Peyer's patch (tissue), 4 donors: Measurements from ENCODE around the gene TMEM209.
"Not testable (repeated sequence)": the region's sequence is repeated elsewhere in the genome, so short reads cannot be mapped to it uniquely, and the experiment has no call there.

Source experiments
- POLR2A ChIP-seq, 2 donors: fragments of 450-650 bp; IDR thresholded peaks; one replicate each; pipeline ENCODE4 v1.5.1; 2017; ENCODE audit warnings: antibody characterized with exemption in 2 of 2, mild to moderate bottlenecking in 2 of 2, moderate library complexity in 2 of 2
- TF ChIP-seq, protein P1 (sequence below), 6 experiments: fragments of 450-650 bp in 4 of 6; fragments of 200-600 bp in 2 of 6; sonication (generic) in 1 of 6; IDR thresholded peaks; one replicate each; pipeline ENCODE4 v1.5.1; 2017 to 2019; ENCODE audit warnings: antibody characterized with exemption in 6 of 6, mild to moderate bottlenecking in 3 of 6, moderate library complexity in 1 of 6

DNA sequence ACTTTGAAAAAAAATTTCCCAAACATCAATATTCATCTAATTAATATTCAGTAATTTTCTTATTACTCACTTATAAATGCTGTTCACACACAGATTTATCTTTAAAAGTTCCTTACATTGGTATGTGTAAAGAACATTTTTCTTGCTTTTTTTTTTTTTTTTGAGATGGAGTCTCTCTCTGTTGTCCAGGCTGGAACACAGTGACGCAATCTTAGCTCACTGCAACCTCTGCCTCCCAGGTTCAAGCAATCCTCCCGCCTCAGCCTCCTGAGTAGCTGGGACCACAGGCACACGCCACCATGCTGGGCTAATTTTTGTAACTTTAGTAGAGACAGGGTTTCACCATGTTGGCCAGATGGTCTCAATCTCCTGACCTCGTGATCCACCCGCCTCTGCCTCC lies 20.9 kb downstream of the TMEM209 start:
- TF ChIP-seq, protein P1, sequence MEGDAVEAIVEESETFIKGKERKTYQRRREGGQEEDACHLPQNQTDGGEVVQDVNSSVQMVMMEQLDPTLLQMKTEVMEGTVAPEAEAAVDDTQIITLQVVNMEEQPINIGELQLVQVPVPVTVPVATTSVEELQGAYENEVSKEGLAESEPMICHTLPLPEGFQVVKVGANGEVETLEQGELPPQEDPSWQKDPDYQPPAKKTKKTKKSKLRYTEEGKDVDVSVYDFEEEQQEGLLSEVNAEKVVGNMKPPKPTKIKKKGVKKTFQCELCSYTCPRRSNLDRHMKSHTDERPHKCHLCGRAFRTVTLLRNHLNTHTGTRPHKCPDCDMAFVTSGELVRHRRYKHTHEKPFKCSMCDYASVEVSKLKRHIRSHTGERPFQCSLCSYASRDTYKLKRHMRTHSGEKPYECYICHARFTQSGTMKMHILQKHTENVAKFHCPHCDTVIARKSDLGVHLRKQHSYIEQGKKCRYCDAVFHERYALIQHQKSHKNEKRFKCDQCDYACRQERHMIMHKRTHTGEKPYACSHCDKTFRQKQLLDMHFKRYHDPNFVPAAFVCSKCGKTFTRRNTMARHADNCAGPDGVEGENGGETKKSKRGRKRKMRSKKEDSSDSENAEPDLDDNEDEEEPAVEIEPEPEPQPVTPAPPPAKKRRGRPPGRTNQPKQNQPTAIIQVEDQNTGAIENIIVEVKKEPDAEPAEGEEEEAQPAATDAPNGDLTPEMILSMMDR (IDR thresholded peaks at IDR 0.05): not testable (repeated sequence)
- not testable (repeated sequence) for TF ChIP-seq POLR2A (IDR thresholded peaks at IDR 0.05)
